Activated CD4-positive, CD25-positive, alpha-beta regulatory T cell treated with anti-CD3 and anti-CD28 coated beads, Interleukin-2, amount 50 U/mL, for 24 hours (primary cell): ENCODE results near the gene LDLRAD4.

Experiments
- ATAC-seq, 2 donors: fragments of 150-1000 bp; cut with Tn5 transposase; one replicate each; pipeline ENCODE4 v1.10.0; 2021; ENCODE audit warnings: mild to moderate bottlenecking in 1 of 2, moderate library complexity in 1 of 2

The LDLRAD4 gene

GRCh38 chr18:13392899-13393298 lies 174.3 kb downstream of the LDLRAD4 start:
- no peak for ATAC-seq

- no peak for ATAC-seq
Measured at GRCh38 chr18:13393338-13393737, 174.8 kb downstream of the LDLRAD4 start.

GRCh38 chr18:13394801-13395200 lies 176.2 kb downstream of the LDLRAD4 start:
- ATAC-seq: no peak

GRCh38 chr18:13395577-13395976 lies 177.0 kb downstream of the LDLRAD4 start:
- ATAC-seq: no peak

GRCh38 chr18:13397504-13398163 lies 179.1 kb downstream of the LDLRAD4 start:
- ATAC-seq: no peak

GRCh38 chr18:13398631-13399030 lies 180.1 kb downstream of the LDLRAD4 start:
- no peak for ATAC-seq

- ATAC-seq: no peak
Measured at GRCh38 chr18:13399511-13399910, 181.0 kb downstream of the LDLRAD4 start.

- no peak for ATAC-seq
Measured at GRCh38 chr18:13400636-13401315, 182.2 kb downstream of the LDLRAD4 start.

- no peak for ATAC-seq
Measured at GRCh38 chr18:13401404-13401803, 182.8 kb downstream of the LDLRAD4 start.

- ATAC-seq: no peak
Measured at GRCh38 chr18:13401826-13402225, 183.3 kb downstream of the LDLRAD4 start.

GRCh38 chr18:13403786-13404549 lies 185.4 kb downstream of the LDLRAD4 start:
- ATAC-seq: no peak

- no peak for ATAC-seq
Measured at GRCh38 chr18:13405305-13406038, 186.9 kb downstream of the LDLRAD4 start.

- ATAC-seq: no peak
Measured at GRCh38 chr18:13406049-13406615, 187.6 kb downstream of the LDLRAD4 start.

GRCh38 chr18:13406736-13407135 lies 188.2 kb downstream of the LDLRAD4 start:
- ATAC-seq: no peak

GRCh38 chr18:13407484-13407883 lies 188.9 kb downstream of the LDLRAD4 start:
- no peak for ATAC-seq

GRCh38 chr18:13409026-13409425 lies 190.5 kb downstream of the LDLRAD4 start:
- ATAC-seq: no peak

- no peak for ATAC-seq
Measured at GRCh38 chr18:13409997-13410396, 191.4 kb downstream of the LDLRAD4 start.

- no peak for ATAC-seq
Measured at GRCh38 chr18:13410471-13410870, 191.9 kb downstream of the LDLRAD4 start.

GRCh38 chr18:13412017-13412416 lies 193.5 kb downstream of the LDLRAD4 start:
- no peak for ATAC-seq

- ATAC-seq: no peak
Measured at GRCh38 chr18:13412901-13413300, 194.3 kb downstream of the LDLRAD4 start.

GRCh38 chr18:13414102-13414501 lies 195.5 kb downstream of the LDLRAD4 start:
- no peak for ATAC-seq

- ATAC-seq: no peak
Measured at GRCh38 chr18:13414521-13414920, 196.0 kb downstream of the LDLRAD4 start.

- no peak for ATAC-seq
Measured at GRCh38 chr18:13415736-13416135, 197.2 kb downstream of the LDLRAD4 start.
